HEK293T (cell line): ENCODE results near the gene DYRK1A.

Experiments used
- CTCF ChIA-PET: fragments of 350-600 bp; formaldehyde crosslinking; extraction: SDS; loops from one replicate; lab custom pipeline; 2021; ENCODE audit warnings: antibody characterized with exemption, inconsistent platforms; lab: Yijun Ruan, JAX
- POLR2A ChIA-PET: fragments of 350-600 bp; formaldehyde crosslinking; extraction: SDS; loops from one replicate; lab custom pipeline; 2020; ENCODE audit warnings: antibody characterized with exemption, inconsistent platforms; lab: Yijun Ruan, JAX
- DNase-seq: peaks from one replicate; pipeline ENCODE4 v3.0.0; 2012; ENCODE audit warnings: mixed read lengths; ENCODE audit errors: extremely low spot score
- ARNT ChIP-seq: fragments of 450-650 bp; IDR thresholded peaks from 2 replicates; pipeline ENCODE4 v1.6.1; 2017; ENCODE audit warnings: mild to moderate bottlenecking
- BHLHE40 ChIP-seq: fragments of 450-650 bp; IDR thresholded peaks from 2 replicates; pipeline ENCODE4 v1.6.1; 2016; ENCODE audit warnings: mild to moderate bottlenecking, moderate library complexity, borderline replicate concordance
- CTBP1 ChIP-seq: fragments of 450-650 bp; IDR thresholded peaks from 2 replicates; pipeline ENCODE4 v1.6.1; 2016; ENCODE audit warnings: borderline replicate concordance
- ELF4 ChIP-seq: fragments of 450-650 bp; IDR thresholded peaks from 2 replicates; pipeline ENCODE4 v1.6.1; 2017; ENCODE audit warnings: antibody characterized with exemption
- FOXA1 ChIP-seq: fragments of 450-650 bp; IDR thresholded peaks from 2 replicates; pipeline ENCODE4 v1.6.1; 2016; ENCODE audit warnings: mild to moderate bottlenecking
- FOXK2 ChIP-seq: fragments of 450-650 bp; IDR thresholded peaks from 2 replicates; pipeline ENCODE4 v1.6.1; 2016; ENCODE audit warnings: mild to moderate bottlenecking
- FOXM1 ChIP-seq: fragments of 450-650 bp; IDR thresholded peaks from 2 replicates; pipeline ENCODE4 v1.6.1; 2017; ENCODE audit warnings: mild to moderate bottlenecking, borderline replicate concordance
- HDGF ChIP-seq: fragments of 450-650 bp; IDR thresholded peaks from 2 replicates; pipeline ENCODE4 v1.6.1; 2017; ENCODE audit warnings: antibody characterized with exemption, borderline replicate concordance
- L3MBTL2 ChIP-seq: fragments of 450-650 bp; conservative IDR thresholded peaks from 2 replicates; pipeline ENCODE4 v1.6.1; 2016; ENCODE audit warnings: mild to moderate bottlenecking
- LEF1 ChIP-seq: fragments of 450-650 bp; IDR thresholded peaks from 2 replicates; pipeline ENCODE4 v1.6.1; 2017; ENCODE audit warnings: mild to moderate bottlenecking, borderline replicate concordance
- NFRKB ChIP-seq: fragments of 450-650 bp; IDR thresholded peaks from 2 replicates; pipeline ENCODE4 v1.6.1; 2016; ENCODE audit warnings: mild to moderate bottlenecking, moderate library complexity
- PKNOX1 ChIP-seq: fragments of 450-650 bp; IDR thresholded peaks from 2 replicates; pipeline ENCODE4 v1.6.1; 2016
- SP1 ChIP-seq: fragments of 450-650 bp; IDR thresholded peaks from 2 replicates; pipeline ENCODE4 v1.6.1; 2017
- SUZ12 ChIP-seq: fragments of 450-650 bp; IDR thresholded peaks from 2 replicates; pipeline ENCODE4 v1.6.1; 2016; ENCODE audit warnings: mild to moderate bottlenecking
- TARDBP ChIP-seq: fragments of 450-650 bp; IDR thresholded peaks from 2 replicates; pipeline ENCODE4 v1.6.1; 2016
- ZNF384 ChIP-seq: fragments of 450-650 bp; IDR thresholded peaks from 2 replicates; pipeline ENCODE4 v1.6.1; 2016

The DYRK1A gene

GRCh38 chr21:37558676-37559211 is 192.2 kb downstream of the DYRK1A start:
- no peak for DNase-seq
- no peak for TF ChIP-seq BHLHE40
- no peak for TF ChIP-seq FOXA1
- POLR2A ChIA-PET = no interaction called here
- CTCF ChIA-PET = no interaction called here

GRCh38 chr21:37560385-37560784 is 193.8 kb downstream of the DYRK1A start:
- POLR2A ChIA-PET = no interaction called here
- no peak for TF ChIP-seq ARNT
- no peak for TF ChIP-seq L3MBTL2
- TF ChIP-seq BHLHE40 = no peak
- no peak for TF ChIP-seq PKNOX1
- no peak for TF ChIP-seq FOXA1
- TF ChIP-seq HDGF = no peak
- DNase-seq = no peak
- CTCF ChIA-PET = no interaction called here

GRCh38 chr21:37561506-37561905 is 194.9 kb downstream of the DYRK1A start:
- POLR2A ChIA-PET = no interaction called here
- CTCF ChIA-PET = no interaction called here
- no peak for DNase-seq
- TF ChIP-seq LEF1 (no peak), PKNOX1 (no peak), L3MBTL2 (no peak), SUZ12 (no peak), TARDBP (no peak), BHLHE40 (no peak), NFRKB (no peak), ZNF384 (no peak), SP1 (no peak), FOXK2 (no peak), FOXA1 (no peak), HDGF (no peak), ARNT (no peak), CTBP1 (no peak), ELF4 (no peak), FOXM1 (no peak)

DNA sequence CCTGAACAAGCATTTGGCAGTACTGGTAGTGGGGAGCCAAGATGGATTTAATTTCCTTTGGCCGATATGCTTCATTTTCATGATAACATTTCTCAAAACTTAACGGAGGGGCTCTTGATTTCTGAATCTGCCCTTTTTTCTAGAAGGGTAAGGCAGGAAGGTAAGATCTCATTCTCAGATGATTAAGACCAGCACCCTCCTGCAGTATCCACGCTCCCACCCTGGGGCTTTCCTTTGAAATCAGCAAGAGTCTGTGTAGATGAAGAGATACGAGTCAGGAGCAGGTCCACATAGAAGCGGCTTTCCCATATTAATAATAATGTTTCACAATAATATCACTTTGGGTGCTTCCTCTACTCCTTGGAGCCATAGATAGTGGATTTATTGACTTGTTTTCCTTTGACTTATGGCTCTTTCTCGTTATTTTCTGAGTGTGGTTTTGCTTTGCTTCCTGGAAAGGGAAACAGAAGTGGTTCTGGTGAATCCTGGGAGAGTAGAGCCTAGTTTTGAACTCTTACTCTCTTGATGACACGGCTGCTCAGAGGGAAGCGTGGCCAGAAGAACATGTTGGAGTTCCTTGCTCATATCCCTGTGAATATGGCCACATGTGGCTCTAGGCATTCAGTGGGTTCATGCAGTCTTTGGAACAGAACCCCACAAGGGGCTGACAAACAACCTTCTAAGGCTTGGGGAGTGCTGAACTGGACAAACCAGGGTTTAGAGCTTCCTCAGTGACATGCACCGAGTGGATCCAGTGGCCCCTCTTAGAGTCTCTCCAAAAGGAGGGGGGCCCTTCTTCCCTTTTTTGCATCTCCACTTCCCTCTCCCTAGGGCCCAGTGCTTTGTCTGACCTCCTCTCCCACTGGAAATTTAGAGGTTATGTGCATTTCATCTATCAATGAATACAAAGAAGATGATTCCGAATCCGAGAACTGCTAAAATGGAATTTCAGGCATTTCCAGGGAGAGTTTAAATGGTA is 195.7 kb downstream of the DYRK1A start:
- no peak for TF ChIP-seq FOXK2
- TF ChIP-seq ELF4 = no peak
- no peak for TF ChIP-seq FOXA1
- no peak for TF ChIP-seq L3MBTL2
- no peak for TF ChIP-seq LEF1
- no peak for TF ChIP-seq HDGF
- no peak for TF ChIP-seq ARNT
- TF ChIP-seq CTBP1 = no peak
- no peak for TF ChIP-seq SUZ12
- TF ChIP-seq PKNOX1 = no peak
- no peak for TF ChIP-seq ZNF384
- no peak for TF ChIP-seq BHLHE40
- no peak for TF ChIP-seq SP1
- DNase-seq = no peak
- ChIA-PET POLR2A (no interaction called here), CTCF (no interaction called here)

DNA sequence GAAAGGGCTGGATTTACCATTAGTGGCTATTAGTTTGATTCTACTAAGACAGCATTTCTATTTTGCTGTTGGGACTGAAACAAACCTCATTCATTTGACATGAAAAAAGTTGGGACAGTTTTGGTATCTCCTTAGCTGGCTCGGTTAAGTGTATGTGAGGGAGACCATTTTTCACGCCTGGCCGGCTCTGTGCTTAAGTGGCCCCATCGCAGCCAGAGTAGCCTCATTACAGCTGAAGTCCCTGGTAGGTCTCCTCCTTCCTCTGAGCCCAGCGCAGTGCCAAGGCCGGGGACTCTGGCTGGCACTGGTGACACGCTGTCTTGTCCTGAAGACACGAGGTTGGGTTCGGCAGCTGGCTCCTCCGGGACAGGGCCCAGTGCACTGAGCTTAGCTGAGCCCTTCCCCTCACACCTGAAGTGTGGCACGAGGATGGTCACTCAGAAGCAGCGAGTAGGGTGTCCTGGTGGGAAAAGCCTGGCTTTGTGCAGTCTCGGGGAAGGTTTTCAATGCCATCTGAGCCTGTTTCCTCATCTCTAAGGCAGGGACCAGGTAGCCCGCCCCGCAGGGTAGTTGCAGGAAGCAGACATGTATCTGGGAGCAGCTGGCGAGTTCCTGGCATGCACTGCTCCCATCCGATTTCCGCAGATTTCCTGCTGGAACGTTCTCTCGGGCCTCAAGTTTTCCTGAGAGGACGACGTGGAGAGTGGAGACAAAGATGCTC is 196.5 kb downstream of the DYRK1A start:
- POLR2A ChIA-PET = interaction anchor here (0.6 to 2.7 kb wide), 17 partner anchors 9 to 296 kb away, joined by 3 to 30 read pairs (median 6); partner anchors contain the start of genes DYRK1A and VPS26C
- no peak for DNase-seq
- CTCF ChIA-PET = interaction anchor here (0.6 to 1.3 kb wide), 4 partner anchors 20 to 103 kb away, joined by 3 to 4 read pairs (median 4); no protein-coding TSS in a partner anchor
- TF ChIP-seq PKNOX1 (no peak), SP1 (no peak), FOXK2 (no peak), BHLHE40 (no peak), ZNF384 (no peak), SUZ12 (no peak), FOXA1 (no peak), ELF4 (no peak), LEF1 (no peak), TARDBP (no peak), CTBP1 (no peak), ARNT (no peak), NFRKB (no peak), HDGF (no peak)
